A549 (cell line): ENCODE measurements around the gene MAF. TPM values are rescaled to one million over a fixed set of nuclear protein-coding genes. Genes with fewer than 3 reads are reported as not detected.

Experiments used
- ATAC-seq, 2 experiments: fragments of 200-7000 bp in 1 of 2; fragments of >200 bp in 1 of 2; cut with Nextera tagmentation in 1 of 2; cut with Tn5 transposase in 1 of 2; 3 replicates each; pipeline versions ENCODE4 v1.8.0 to v1.9.1; 2018 to 2020; ENCODE audit warnings: mild to moderate bottlenecking in 1 of 2, moderate library complexity in 1 of 2
- CTCF ChIA-PET: fragments of 300-600 bp; sonication (Branson Sonifier 250); formaldehyde crosslinking; extraction: SDS; loops from one replicate; lab custom pipeline; 2021; ENCODE audit warnings: antibody characterized with exemption, inconsistent platforms; lab: Yijun Ruan, JAX
- POLR2A ChIA-PET: fragments of 350-600 bp; formaldehyde crosslinking; extraction: SDS; loops from one replicate; lab custom pipeline; 2021; ENCODE audit warnings: antibody characterized with exemption, inconsistent platforms; lab: Yijun Ruan, JAX
- DNase-seq, 2 experiments: peaks; one replicate each; pipeline versions ENCODE4 v3.0.0 to v3.0.0-alpha.2; 2011 to 2016; ENCODE audit warnings: low read depth in 1 of 2, low spot score in 1 of 2
- FAIRE-seq: peaks from 2 replicates; lab custom pipeline; 2011; peaks lifted over from hg19 to GRCh38; lab: Jason Lieb, UNC
- H3K27ac ChIP-seq, 2 experiments: fragments of >200 bp; sonication (Bioruptor Twin); formaldehyde crosslinking; 3 replicates each; pipeline ENCODE4 v1.5.1; 2016 to 2017
- H3K4me1 ChIP-seq: fragments of >200 bp; sonication (Bioruptor Twin); formaldehyde crosslinking; 3 replicates; pipeline ENCODE4 v1.6.1; 2016
- H3K4me2 ChIP-seq: fragments of >200 bp; sonication (Bioruptor Twin); formaldehyde crosslinking; 3 replicates; pipeline ENCODE4 v1.6.1; 2016
- H3K4me3 ChIP-seq: fragments of >200 bp; sonication (Bioruptor Twin); formaldehyde crosslinking; 3 replicates; pipeline ENCODE4 v1.5.1; 2016
- H3K9me3 ChIP-seq: fragments of >200 bp; sonication (Bioruptor Twin); formaldehyde crosslinking; 3 replicates; pipeline ENCODE4 v1.6.1; 2016
- CBX8 ChIP-seq: fragments of 200-600 bp; sonication (generic); IDR thresholded peaks from 2 replicates; pipeline ENCODE4 v1.6.1; 2016
- CEBPB ChIP-seq, 2 experiments: fragments of >200 bp in 1 of 2; sonication (Bioruptor Twin) in 1 of 2; formaldehyde crosslinking in 1 of 2; IDR thresholded peaks; 2 replicates each; pipeline ENCODE4 v1.6.1; 2012 to 2016
- EHF ChIP-seq: fragments of 250-450 bp; sonication (Bioruptor Pico); IDR thresholded peaks from 2 replicates; pipeline ENCODE4 v1.5.0; 2020; ENCODE audit warnings: mild to moderate bottlenecking
- FOSL2 ChIP-seq, 2 experiments: fragments of 450-650 bp in 1 of 2; fragments of >200 bp in 1 of 2; sonication (Bioruptor Twin) in 1 of 2; formaldehyde crosslinking; IDR thresholded peaks; 2 replicates each; pipeline versions ENCODE4 v1.5.0 to v1.6.1; 2016 to 2020; ENCODE audit warnings: mild to moderate bottlenecking in 1 of 2, moderate library complexity in 1 of 2
- GATA3 ChIP-seq: IDR thresholded peaks from 2 replicates; pipeline ENCODE4 v1.6.1; 2012; ENCODE audit warnings: borderline replicate concordance
- HEYL ChIP-seq: fragments of 250-450 bp; sonication (Bioruptor Pico); IDR thresholded peaks from 2 replicates; pipeline ENCODE4 v1.8.0; 2021; ENCODE audit warnings: mild to moderate bottlenecking, moderate library complexity
- HOXA7 ChIP-seq: fragments of 250-450 bp; sonication (Bioruptor Pico); IDR thresholded peaks from 2 replicates; pipeline ENCODE4 v1.5.0; 2020; ENCODE audit warnings: mild to moderate bottlenecking, moderate library complexity
- HOXB13 ChIP-seq: fragments of 250-450 bp; sonication (Bioruptor Pico); IDR thresholded peaks from 2 replicates; pipeline ENCODE4 v1.5.0; 2020; ENCODE audit warnings: low read depth, mild to moderate bottlenecking, moderate library complexity
- MAFK ChIP-seq: fragments of 450-650 bp; IDR thresholded peaks from 2 replicates; pipeline ENCODE4 v1.6.1; 2014; ENCODE audit not compliant: partially characterized antibody
- MYC ChIP-seq: IDR thresholded peaks from 2 replicates; pipeline ENCODE4 v1.6.1; 2012; ENCODE audit warnings: mild to moderate bottlenecking, inconsistent platforms, low read length, improper control_type of control experiment, borderline replicate concordance
- NR3C1 ChIP-seq: fragments of >200 bp; sonication (Bioruptor Twin); formaldehyde crosslinking; IDR thresholded peaks from 3 replicates; pipeline ENCODE4 v1.6.1; 2017
- POLR2A ChIP-seq: IDR thresholded peaks from 2 replicates; pipeline ENCODE4 v1.6.1; 2012; ENCODE audit warnings: mild to moderate bottlenecking, low read length
- POLR2AphosphoS2 ChIP-seq: conservative IDR thresholded peaks from 2 replicates; pipeline ENCODE4 v1.6.1; 2012; ENCODE audit warnings: low read length, improper control_type of control experiment, inconsistent platforms
- RCOR1 ChIP-seq: fragments of 150-350 bp; IDR thresholded peaks from 2 replicates; pipeline ENCODE4 v1.6.1; 2014; ENCODE audit warnings: antibody characterized with exemption, low read length, low read depth
- SREBF2 ChIP-seq: fragments of 450-650 bp; IDR thresholded peaks from 2 replicates; pipeline ENCODE4 v1.6.1; 2014; ENCODE audit warnings: mild to moderate bottlenecking, moderate library complexity
- TP53 ChIP-seq: fragments of 250-450 bp; sonication (Bioruptor Pico); IDR thresholded peaks from 2 replicates; pipeline ENCODE4 v1.5.0; 2021; ENCODE audit warnings: mild to moderate bottlenecking, moderate library complexity
- ZFP36 ChIP-seq: fragments of 450-650 bp; IDR thresholded peaks from 2 replicates; pipeline ENCODE4 v1.6.1; 2014; ENCODE audit warnings: borderline replicate concordance; ENCODE audit not compliant: partially characterized antibody
- ZSCAN20 ChIP-seq: fragments of 250-450 bp; sonication (Bioruptor Pico); IDR thresholded peaks from 2 replicates; pipeline ENCODE4 v1.8.0; 2022; ENCODE audit warnings: mild to moderate bottlenecking, moderate library complexity
- WGBS: methylation state at CpG from one replicate; pipeline ENCODE4 v1.1.6; 2017; ENCODE audit errors: missing lambda C conversion rate; 5-methylcytosine and 5-hydroxymethylcytosine counted together
- polyA plus RNA-seq, 4 experiments: library from polyadenylated mRNA; depleted of rRNA in 3 of 4; stranded (reverse); fragments of >200 nt; fragmentation: RNase III in 1 of 4; extraction: RNeasy Plus Mini Kit Qiagen cat#74134 plus additional on column Dnase treatment in 1 of 4; gene quantifications; 2 replicates in 3 of 4; 3 replicates in 1 of 4; pipeline ENCODE4 v1.2.3, GENCODE V29; 2011 to 2017
- TF ChIP-seq, protein P1 (sequence below): fragments of 150-350 bp; IDR thresholded peaks from 2 replicates; pipeline ENCODE4 v1.6.1; 2014; ENCODE audit warnings: low read depth, mild to moderate bottlenecking, low read length
- TF ChIP-seq, protein P2 (sequence below): fragments of 450-650 bp; IDR thresholded peaks from 2 replicates; pipeline ENCODE4 v1.6.1; 2014; ENCODE audit warnings: antibody characterized with exemption
- TF ChIP-seq, protein P3 (sequence below): fragments of >200 bp; sonication (Bioruptor Twin); formaldehyde crosslinking; IDR thresholded peaks from 3 replicates; pipeline ENCODE4 v1.6.1; 2016
- TF ChIP-seq, protein P4 (sequence below): fragments of 200-600 bp; sonication (generic); IDR thresholded peaks from 2 replicates; pipeline ENCODE4 v1.6.1; 2016; ENCODE audit warnings: antibody characterized with exemption, mild to moderate bottlenecking, moderate library complexity
- TF ChIP-seq, protein P5 (sequence below): fragments of 250-450 bp; sonication (Bioruptor Pico); IDR thresholded peaks from 2 replicates; pipeline ENCODE4 v1.5.0; 2021; ENCODE audit warnings: mild to moderate bottlenecking, moderate library complexity, borderline replicate concordance

MAF gene
- polyA plus RNA-seq, 2 of the 4 experiments (the other 2 are of a cell fraction): 0.14 to 0.37 TPM

DNA sequence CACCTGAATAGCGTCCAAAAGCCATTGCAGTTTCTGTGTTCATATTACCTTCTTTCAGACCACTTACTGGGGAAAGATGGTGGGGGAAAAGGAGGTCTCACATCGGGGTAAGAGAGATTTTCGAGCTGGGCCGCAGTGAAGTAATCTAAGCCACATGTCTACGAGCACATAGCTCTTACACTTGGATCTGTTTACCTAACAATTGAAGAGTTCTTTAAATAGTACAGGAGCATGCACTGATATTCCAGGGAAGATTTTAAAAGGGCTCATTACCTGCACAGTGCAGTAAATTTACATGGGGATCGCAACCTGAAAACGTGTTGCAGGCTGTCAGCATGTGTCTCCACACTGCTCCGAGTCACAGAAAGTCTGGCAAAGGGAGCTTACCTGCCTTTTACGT lies 12.6 kb downstream of the MAF start:
- no peak for FAIRE-seq
- POLR2A ChIA-PET: no interaction called here

DNA sequence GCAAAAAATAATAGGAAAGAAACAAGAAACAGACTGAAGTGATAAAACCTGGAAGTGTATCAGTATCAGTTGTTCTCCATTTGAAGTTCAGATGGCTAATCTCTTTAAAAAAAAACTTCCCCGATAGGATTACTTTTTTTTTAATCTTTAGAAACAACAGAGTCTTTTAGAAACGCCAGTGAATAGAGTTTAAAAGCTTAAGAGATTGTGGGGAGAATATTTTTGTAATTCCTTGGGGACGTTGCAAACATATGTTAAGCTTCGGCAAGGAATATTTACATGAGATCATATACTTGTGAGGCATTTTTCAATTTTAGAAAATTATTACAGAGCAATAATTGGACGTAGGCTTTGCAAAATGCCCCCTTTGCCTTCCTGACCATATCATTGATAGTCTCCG lies 13.2 kb downstream of the MAF start:
- DNase-seq: no peak
- CTCF ChIA-PET: interaction anchor here (1.2 kb wide), 1 partner anchor 15 kb away, joined by 6 read pairs; no protein-coding TSS in a partner anchor
- Histone ChIP-seq H3K9me3 (no peaks in the 10 kb centered on the region), H3K27ac (no peak overlapping the region), H3K4me2 (no peak overlapping the region), H3K4me3 (no peak overlapping the region), H3K4me1 (no peaks in the 10 kb centered on the region)
- WGBS: 56% methylated on average over 6 of the region's 6 CpGs
- no peak for TF ChIP-seq ZSCAN20 (CRISPR knock-in tag)
- TF ChIP-seq MYC: no peak
- TF ChIP-seq POLR2AphosphoS2: no peak
- TF ChIP-seq NR3C1: no peak
- no peak for TF ChIP-seq RCOR1
- no peak for TF ChIP-seq HOXB13 (CRISPR knock-in tag)
- no peak for TF ChIP-seq TP53 (CRISPR knock-in tag)
- no peak for TF ChIP-seq EHF (CRISPR knock-in tag)
- TF ChIP-seq, protein P1, sequence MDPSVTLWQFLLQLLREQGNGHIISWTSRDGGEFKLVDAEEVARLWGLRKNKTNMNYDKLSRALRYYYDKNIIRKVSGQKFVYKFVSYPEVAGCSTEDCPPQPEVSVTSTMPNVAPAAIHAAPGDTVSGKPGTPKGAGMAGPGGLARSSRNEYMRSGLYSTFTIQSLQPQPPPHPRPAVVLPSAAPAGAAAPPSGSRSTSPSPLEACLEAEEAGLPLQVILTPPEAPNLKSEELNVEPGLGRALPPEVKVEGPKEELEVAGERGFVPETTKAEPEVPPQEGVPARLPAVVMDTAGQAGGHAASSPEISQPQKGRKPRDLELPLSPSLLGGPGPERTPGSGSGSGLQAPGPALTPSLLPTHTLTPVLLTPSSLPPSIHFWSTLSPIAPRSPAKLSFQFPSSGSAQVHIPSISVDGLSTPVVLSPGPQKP: no peak
- ATAC-seq: no peak
- FAIRE-seq: no peak
- POLR2A ChIA-PET: no interaction called here

More for the DNA sequence above, 12.6 kb downstream of the MAF start:
- Histone ChIP-seq H3K4me2 (no peak overlapping the region), H3K27ac (no peak overlapping the region), H3K4me1 (no peaks in the 10 kb centered on the region), H3K4me3 (no peak overlapping the region), H3K9me3 (no peaks in the 10 kb centered on the region)
- no peak for ATAC-seq
- TF ChIP-seq ZFP36 (no peak), SREBF2 (no peak), TP53 (CRISPR knock-in tag) (no peak), HOXA7 (CRISPR knock-in tag) (no peak), GATA3 (no peak), POLR2A (no peak), HEYL (CRISPR knock-in tag) (no peak), CBX8 (no peak), MAFK (no peak), CEBPB (IDR thresholded peaks at IDR 0.05) (no peak), FOSL2 (IDR thresholded peaks at IDR 0.05) (no peak), FOSL2 (CRISPR knock-in tag; IDR thresholded peaks at IDR 0.05) (no peak)
- TF ChIP-seq, protein P2, sequence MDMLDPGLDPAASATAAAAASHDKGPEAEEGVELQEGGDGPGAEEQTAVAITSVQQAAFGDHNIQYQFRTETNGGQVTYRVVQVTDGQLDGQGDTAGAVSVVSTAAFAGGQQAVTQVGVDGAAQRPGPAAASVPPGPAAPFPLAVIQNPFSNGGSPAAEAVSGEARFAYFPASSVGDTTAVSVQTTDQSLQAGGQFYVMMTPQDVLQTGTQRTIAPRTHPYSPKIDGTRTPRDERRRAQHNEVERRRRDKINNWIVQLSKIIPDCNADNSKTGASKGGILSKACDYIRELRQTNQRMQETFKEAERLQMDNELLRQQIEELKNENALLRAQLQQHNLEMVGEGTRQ: no peak
- TF ChIP-seq, protein P3, sequence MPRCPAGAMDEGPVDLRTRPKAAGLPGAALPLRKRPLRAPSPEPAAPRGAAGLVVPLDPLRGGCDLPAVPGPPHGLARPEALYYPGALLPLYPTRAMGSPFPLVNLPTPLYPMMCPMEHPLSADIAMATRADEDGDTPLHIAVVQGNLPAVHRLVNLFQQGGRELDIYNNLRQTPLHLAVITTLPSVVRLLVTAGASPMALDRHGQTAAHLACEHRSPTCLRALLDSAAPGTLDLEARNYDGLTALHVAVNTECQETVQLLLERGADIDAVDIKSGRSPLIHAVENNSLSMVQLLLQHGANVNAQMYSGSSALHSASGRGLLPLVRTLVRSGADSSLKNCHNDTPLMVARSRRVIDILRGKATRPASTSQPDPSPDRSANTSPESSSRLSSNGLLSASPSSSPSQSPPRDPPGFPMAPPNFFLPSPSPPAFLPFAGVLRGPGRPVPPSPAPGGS: no peak
- TF ChIP-seq, protein P4, sequence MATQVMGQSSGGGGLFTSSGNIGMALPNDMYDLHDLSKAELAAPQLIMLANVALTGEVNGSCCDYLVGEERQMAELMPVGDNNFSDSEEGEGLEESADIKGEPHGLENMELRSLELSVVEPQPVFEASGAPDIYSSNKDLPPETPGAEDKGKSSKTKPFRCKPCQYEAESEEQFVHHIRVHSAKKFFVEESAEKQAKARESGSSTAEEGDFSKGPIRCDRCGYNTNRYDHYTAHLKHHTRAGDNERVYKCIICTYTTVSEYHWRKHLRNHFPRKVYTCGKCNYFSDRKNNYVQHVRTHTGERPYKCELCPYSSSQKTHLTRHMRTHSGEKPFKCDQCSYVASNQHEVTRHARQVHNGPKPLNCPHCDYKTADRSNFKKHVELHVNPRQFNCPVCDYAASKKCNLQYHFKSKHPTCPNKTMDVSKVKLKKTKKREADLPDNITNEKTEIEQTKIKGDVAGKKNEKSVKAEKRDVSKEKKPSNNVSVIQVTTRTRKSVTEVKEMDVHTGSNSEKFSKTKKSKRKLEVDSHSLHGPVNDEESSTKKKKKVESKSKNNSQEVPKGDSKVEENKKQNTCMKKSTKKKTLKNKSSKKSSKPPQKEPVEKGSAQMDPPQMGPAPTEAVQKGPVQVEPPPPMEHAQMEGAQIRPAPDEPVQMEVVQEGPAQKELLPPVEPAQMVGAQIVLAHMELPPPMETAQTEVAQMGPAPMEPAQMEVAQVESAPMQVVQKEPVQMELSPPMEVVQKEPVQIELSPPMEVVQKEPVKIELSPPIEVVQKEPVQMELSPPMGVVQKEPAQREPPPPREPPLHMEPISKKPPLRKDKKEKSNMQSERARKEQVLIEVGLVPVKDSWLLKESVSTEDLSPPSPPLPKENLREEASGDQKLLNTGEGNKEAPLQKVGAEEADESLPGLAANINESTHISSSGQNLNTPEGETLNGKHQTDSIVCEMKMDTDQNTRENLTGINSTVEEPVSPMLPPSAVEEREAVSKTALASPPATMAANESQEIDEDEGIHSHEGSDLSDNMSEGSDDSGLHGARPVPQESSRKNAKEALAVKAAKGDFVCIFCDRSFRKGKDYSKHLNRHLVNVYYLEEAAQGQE: no peak
- TF ChIP-seq, protein P1: no peak
- TF ChIP-seq, protein P5, sequence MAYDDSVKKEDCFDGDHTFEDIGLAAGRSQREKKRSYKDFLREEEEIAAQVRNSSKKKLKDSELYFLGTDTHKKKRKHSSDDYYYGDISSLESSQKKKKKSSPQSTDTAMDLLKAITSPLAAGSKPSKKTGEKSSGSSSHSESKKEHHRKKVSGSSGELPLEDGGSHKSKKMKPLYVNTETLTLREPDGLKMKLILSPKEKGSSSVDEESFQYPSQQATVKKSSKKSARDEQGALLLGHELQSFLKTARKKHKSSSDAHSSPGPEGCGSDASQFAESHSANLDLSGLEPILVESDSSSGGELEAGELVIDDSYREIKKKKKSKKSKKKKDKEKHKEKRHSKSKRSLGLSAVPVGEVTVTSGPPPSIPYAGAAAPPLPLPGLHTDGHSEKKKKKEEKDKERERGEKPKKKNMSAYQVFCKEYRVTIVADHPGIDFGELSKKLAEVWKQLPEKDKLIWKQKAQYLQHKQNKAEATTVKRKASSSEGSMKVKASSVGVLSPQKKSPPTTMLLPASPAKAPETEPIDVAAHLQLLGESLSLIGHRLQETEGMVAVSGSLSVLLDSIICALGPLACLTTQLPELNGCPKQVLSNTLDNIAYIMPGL (CRISPR knock-in tag): no peak
- CTCF ChIA-PET: interaction anchor here (1.2 kb wide), 1 partner anchor 14 kb away, joined by 6 read pairs; no protein-coding TSS in a partner anchor
- DNase-seq: no peak
- WGBS: 37% methylated on average over 9 of the region's 9 CpGs
